GM18517 (cell line): ENCODE results near the gene SPHK1.

Experiments used
- ATAC-seq: cut with Tn5 transposase; IDR thresholded peaks from one replicate; pipeline ENCODE4 v1.9.1; 2021; ENCODE audit warnings: mild to moderate bottlenecking, moderate library complexity; ENCODE audit not compliant: unreplicated experiment

SPHK1 gene

GRCh38 chr17:76384987-76385891 is 830 bp downstream of the SPHK1 start:
- ATAC-seq = no peak

- no peak for ATAC-seq
Measured at GRCh38 chr17:76385892-76386786, 1.7 kb downstream of the SPHK1 start.

- ATAC-seq = no peak
Measured at GRCh38 chr17:76386966-76387765, 2.8 kb downstream of the SPHK1 start.

GRCh38 chr17:76388966-76389888 is 4.8 kb downstream of the SPHK1 start:
- ATAC-seq = no peak

- ATAC-seq = no peak
Measured at GRCh38 chr17:76390003-76390421, 5.6 kb downstream of the SPHK1 start.

- ATAC-seq = no peak
Measured at GRCh38 chr17:76391200-76391715, 6.8 kb downstream of the SPHK1 start.

- no peak for ATAC-seq
Measured at GRCh38 chr17:76394166-76394565, 9.8 kb downstream of the SPHK1 start.

GRCh38 chr17:76395980-76396379 is 11.6 kb downstream of the SPHK1 start:
- no peak for ATAC-seq

GRCh38 chr17:76397184-76397583 is 12.8 kb downstream of the SPHK1 start:
- no peak for ATAC-seq

- ATAC-seq = no peak
Measured at GRCh38 chr17:76397687-76398522, 13.5 kb downstream of the SPHK1 start.

- no peak for ATAC-seq
Measured at GRCh38 chr17:76398523-76399174, 14.2 kb downstream of the SPHK1 start.

GRCh38 chr17:76399175-76400172 is 15.1 kb downstream of the SPHK1 start:
- no peak for ATAC-seq

GRCh38 chr17:76402711-76403110 is 18.3 kb downstream of the SPHK1 start:
- no peak for ATAC-seq

- ATAC-seq = no peak
Measured at GRCh38 chr17:76404256-76404655, 19.8 kb downstream of the SPHK1 start.

- ATAC-seq = no peak
Measured at GRCh38 chr17:76404976-76405563, 20.7 kb downstream of the SPHK1 start.

GRCh38 chr17:76405607-76405966 is 21.2 kb downstream of the SPHK1 start:
- no peak for ATAC-seq
